SK-N-MC (cell line): ENCODE results near the gene CDIP1.

Experiments used
- EZH2 ChIP-seq: fragments of 200-600 bp; sonication (generic); IDR thresholded peaks from one replicate; pipeline ENCODE4 v1.6.1; 2017; ENCODE audit warnings: antibody characterized with exemption
- FOXP2 ChIP-seq: optimal IDR thresholded peaks from 2 replicates; pipeline ENCODE3; 2011; ENCODE audit warnings: mild to moderate bottlenecking, moderate library complexity; ENCODE audit not compliant: insufficient read depth; ENCODE audit errors: extremely low read length, control extremely low read depth
- POLR2AphosphoS5 ChIP-seq: IDR thresholded peaks from 2 replicates; pipeline ENCODE4 v1.6.1; 2012; ENCODE audit warnings: mild to moderate bottlenecking, low read depth, low read length, borderline replicate concordance

DNA sequence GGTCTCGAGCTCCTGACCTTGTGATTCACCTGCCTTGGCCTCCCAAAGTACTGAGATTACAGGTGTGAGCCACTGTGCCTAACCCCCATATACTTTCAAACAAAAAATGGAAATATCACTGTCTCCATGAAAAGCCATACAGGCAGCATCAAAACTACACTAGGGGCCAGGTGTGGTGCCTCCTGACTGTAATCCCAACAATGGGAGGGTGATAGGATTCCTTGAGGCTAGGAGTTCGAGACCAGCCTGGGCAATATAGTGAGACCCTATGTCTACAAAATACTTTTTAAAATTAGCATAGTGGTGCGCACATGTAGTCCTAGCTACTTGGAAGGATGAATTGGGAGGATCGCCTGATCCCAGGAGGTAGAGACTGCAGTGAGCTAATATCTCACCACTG, 46.7 kb downstream of the CDIP1 start:
- TF ChIP-seq EZH2 (no peak), POLR2AphosphoS5 (no peak), FOXP2 (no peak)
